ENCODE results near the gene RAD51B.
"Not testable (repeated sequence)": the region's sequence is repeated elsewhere in the genome, so short reads cannot be mapped to it uniquely, and the experiment has no call there.

GRCh38 chr14:68662826-68663225, 843.2 kb downstream of the RAD51B start:
- not testable (repeated sequence) for TF ChIP-seq EP300, POLR2A, CTCF (IDR thresholded peaks at IDR 0.05)

Measured in tibial nerve (tissue), 4 donors.